Epithelial cell of esophagus (primary cell): ENCODE measurements around the gene CFAP61.

Source experiments
- DNase-seq: peaks from one replicate; pipeline ENCODE4 v3.0.0; 2010; ENCODE audit warnings: low read depth
- H3K4me3 ChIP-seq: 2 replicates; pipeline ENCODE4 v1.5.1; 2011; ENCODE audit warnings: mild to moderate bottlenecking, low read length, control low read depth
- TF ChIP-seq, protein P1 (sequence below): IDR thresholded peaks from 2 replicates; pipeline ENCODE4 v1.5.1; 2011; ENCODE audit warnings: low read depth, mild to moderate bottlenecking, low read length, control low read depth, inconsistent platforms; ENCODE audit not compliant: insufficient read depth; ENCODE audit errors: missing control alignments

Gene CFAP61

DNA sequence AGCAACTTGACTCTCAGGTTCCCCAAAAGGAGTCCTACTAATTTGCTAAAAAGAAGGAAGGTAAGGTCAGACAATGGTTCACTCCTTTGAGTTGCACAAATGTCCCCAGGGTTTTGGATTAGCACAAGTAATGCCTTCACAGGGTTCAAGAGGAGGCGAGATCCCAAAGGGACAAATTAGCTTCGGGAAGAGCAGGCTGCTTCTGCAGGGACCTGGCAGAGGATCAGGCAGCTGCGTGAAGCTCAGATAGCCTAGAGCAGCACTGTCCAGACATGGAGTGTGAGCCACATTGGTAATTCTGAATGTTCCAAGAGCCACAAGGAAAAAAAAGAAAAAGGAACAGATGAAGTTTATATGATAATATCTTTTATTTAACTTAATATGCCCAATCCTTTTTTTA, 115.4 kb downstream of the CFAP61 start:
- TF ChIP-seq, protein P1, sequence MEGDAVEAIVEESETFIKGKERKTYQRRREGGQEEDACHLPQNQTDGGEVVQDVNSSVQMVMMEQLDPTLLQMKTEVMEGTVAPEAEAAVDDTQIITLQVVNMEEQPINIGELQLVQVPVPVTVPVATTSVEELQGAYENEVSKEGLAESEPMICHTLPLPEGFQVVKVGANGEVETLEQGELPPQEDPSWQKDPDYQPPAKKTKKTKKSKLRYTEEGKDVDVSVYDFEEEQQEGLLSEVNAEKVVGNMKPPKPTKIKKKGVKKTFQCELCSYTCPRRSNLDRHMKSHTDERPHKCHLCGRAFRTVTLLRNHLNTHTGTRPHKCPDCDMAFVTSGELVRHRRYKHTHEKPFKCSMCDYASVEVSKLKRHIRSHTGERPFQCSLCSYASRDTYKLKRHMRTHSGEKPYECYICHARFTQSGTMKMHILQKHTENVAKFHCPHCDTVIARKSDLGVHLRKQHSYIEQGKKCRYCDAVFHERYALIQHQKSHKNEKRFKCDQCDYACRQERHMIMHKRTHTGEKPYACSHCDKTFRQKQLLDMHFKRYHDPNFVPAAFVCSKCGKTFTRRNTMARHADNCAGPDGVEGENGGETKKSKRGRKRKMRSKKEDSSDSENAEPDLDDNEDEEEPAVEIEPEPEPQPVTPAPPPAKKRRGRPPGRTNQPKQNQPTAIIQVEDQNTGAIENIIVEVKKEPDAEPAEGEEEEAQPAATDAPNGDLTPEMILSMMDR, result no peak
- H3K4me3 ChIP-seq, result no peak overlapping the region
- DNase-seq, result no peak

DNA sequence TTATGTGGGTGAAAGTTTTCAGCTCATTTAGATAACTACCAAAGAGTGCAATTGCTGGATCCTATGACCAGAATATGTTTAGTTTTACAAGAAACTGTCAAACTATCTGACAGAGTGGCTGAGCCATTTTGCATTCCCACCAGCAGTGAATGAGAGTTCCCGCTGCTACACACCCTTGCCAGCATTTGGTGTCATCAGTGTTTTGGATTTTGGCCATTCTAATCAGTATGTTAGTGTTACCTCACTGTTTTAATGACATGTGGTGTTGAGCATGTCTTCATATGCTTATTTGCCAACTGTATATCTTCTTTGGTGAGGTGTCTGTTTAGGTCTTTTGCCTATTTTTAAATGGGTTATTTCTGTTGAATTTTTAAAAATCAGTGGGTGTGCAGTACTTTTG, 120.9 kb downstream of the CFAP61 start:
- no peak for DNase-seq
- TF ChIP-seq, protein P1, result no peak
- H3K4me3 ChIP-seq, result no peak overlapping the region

DNA sequence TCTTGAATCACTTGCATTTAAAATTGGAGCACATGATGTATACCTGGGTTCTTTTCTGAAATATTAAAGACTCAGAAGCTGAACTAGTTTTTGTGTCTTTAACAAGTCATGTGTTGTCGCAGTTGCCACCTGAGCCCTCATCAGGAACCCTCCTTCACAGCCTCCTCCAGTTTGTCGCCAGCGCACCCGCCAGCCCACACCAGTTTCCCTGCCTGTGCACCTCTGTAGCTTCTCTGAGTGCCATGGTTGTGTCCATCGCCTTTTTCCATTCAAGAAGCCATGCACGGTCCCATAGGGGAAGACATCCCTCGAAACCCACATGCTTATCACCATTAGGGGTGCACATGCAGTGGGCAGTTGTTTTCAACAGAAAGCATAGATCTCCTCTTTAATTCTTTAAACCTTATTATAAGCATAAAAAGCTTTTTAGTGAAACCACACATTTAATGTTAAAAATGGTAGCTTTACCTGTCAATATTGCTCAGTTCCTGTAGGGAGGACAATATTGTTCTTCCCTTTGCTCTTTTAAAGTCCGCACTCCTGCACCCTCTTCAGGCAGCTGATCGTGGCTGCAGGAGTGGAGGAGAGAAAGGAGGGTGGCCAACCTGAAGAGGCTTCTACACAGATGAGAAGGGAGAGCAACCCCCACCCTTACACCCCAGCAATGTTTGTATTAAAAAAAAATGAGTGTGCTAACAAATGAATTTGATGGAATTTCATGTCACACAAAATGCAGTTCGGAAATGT, 121.9 kb downstream of the CFAP61 start:
- TF ChIP-seq, protein P1, result no peak
- DNase-seq, result no peak
- no peak overlapping the region for H3K4me3 ChIP-seq

DNA sequence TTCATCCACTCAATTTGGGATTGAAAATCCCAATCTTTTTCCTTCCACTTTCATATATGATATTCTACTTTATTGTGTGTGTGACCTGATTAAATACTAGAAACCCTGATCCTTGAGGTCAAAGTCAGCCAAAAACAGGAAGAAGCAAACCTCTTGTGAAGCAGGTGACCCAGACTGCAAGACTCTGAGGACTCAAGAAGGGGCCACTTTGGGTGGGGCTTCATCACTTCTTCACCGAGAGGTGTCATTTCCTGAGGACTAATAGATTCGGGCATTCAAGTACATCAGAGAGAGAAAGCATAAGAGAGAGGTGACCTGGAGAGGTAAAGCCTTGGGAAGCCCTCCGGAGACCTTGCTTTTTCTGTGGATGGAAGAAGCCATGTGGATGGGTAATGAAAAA, 129.0 kb downstream of the CFAP61 start:
- TF ChIP-seq, protein P1, result no peak
- no peak overlapping the region for H3K4me3 ChIP-seq
- DNase-seq, result no peak

DNA sequence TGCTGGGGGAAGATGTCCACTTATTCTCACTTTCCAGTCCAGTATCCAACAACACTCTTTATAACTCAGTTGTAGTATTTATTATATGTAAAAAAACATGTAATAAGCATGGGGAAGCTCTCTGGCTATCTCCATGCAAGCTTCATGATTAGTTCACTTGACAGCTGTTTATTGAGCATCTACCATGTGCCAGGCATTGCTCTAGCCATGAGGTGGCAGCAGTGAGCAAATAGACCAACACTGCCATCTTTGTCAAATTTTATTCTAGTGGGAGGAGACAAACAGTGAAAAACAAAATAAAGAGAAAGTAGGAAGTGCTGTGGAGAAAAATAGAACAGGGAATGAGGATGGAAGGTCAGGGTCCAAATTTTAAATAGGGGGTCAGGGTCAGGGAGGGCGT, 131.8 kb downstream of the CFAP61 start:
- TF ChIP-seq, protein P1, result no peak
- DNase-seq, result no peak
- H3K4me3 ChIP-seq, result no peak overlapping the region

DNA sequence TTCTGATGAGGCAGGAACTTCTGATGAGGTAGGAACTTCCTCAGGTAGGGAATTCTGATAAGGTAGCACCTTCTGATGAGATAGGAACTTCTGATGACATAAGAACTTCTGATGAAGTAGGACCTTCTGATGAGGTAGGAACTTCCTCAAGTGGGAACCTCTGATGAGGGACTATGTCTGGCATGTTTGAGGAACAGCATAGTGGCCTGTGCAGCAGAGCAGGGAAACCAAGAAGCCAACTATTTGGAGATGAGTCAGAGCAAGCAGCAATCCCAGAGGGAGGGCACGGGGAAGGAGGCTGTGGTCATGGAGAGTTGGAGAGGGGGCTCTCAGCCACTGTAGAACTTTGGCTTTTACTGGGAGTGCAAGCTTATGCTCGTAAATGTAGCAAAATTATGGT, 132.4 kb downstream of the CFAP61 start:
- TF ChIP-seq, protein P1, result no peak
- no peak overlapping the region for H3K4me3 ChIP-seq
- DNase-seq, result no peak

DNA sequence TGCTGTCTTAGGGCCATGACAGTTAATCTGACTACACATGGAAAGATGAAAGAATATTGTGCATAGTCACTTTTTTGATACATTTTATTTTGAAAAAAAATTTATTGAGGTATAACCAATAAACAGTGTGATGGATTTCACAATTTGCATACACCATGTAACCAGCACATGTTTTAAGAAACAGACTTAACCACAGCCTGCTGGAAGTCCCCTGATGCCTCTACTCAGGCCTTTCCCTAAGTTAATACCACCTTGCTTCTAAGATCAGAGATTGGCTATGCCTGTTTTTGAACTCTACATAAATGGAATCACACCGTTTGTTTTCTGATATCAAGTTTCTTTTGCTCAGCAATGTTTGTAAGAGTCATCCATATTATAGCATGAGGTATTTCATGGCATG, 136.3 kb downstream of the CFAP61 start:
- TF ChIP-seq, protein P1, result no peak
- no peak for DNase-seq
- H3K4me3 ChIP-seq, result no peak overlapping the region
